ENCODE data around the gene ODAD3. TPM values are rescaled to one million over a fixed set of nuclear protein-coding genes. Genes with fewer than 3 reads are reported as not detected.

ODAD3 gene
- total RNA-seq, 4 donors from 2014 or later, result 0.44 to 1.1 (median 0.94) TPM; not detected in 1

- no peak overlapping the region for H3K4me3 ChIP-seq (ENCODE audit: low read depth, poor library complexity, severe bottlenecking)
- intact Hi-C loops (cut with DNase I; ENCODE audit: low total_unique reads), result no loop called here
- TF ChIP-seq CTCF (IDR thresholded peaks at IDR 0.05) (no peak), POLR2A (IDR thresholded peaks at IDR 0.05) (no peak)
- WGBS, 2 donors, result 51 to 58% methylated on average over 4 to 5 of the region's 8 CpGs
- DNase-seq (ENCODE audit: low spot score in 2 of 2), result peak in 1 of 2 donors; percentile 90
Observed at GRCh38 chr19:11378319-11379189, 56.4 kb downstream of the ODAD3 start.

DNA sequence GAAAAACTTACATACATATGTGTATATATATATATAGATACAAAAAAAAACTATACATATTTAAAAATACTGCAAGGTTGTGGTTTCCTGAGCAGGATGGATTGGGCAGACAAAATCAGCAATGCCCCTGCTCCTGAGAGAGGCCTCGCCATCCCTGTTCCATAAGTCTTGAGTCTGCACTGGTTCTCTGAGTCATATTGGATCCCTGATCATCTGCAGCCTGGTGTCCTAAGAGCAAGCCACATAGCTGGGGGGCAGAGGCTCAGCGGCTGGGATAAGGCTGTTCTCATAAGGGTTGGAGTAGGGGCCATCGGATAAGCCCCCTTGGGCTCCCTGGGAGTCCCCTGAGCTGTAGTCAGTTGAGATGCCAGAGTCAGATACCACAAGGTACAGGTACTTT is 57.2 kb downstream of the ODAD3 start:
- intact Hi-C loops (cut with DNase I; ENCODE audit: low total_unique reads), result no loop called here
- no peak for DNase-seq (ENCODE audit: low spot score in 2 of 2)
- H3K4me3 ChIP-seq (ENCODE audit: low read depth, poor library complexity, severe bottlenecking), result no peak overlapping the region
- WGBS, 2 donors, result 75 to 91% methylated on average over 3 of the region's 3 CpGs
- TF ChIP-seq CTCF (IDR thresholded peaks at IDR 0.05) (no peak), POLR2A (IDR thresholded peaks at IDR 0.05) (no peak)

DNA sequence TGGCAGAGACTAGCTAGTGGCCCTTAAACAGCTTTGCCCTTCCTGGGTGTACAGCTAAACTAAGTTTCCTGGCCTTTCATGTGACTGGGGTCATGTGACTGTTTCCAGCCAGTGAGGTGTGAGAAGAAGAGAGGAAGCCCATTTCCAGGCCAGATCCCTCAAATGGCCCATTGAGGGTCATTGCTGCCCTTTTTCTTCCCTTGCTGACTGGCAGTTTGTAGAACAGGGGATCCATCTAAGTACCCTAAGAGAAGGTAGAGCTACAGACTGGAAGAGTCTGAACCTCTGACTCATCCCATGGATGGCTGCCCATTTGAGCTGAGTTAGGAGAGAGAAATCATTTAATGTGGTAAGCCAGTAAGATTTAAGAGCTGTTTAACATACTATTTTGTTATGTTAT is 57.7 kb downstream of the ODAD3 start:
- H3K4me3 ChIP-seq (ENCODE audit: low read depth, poor library complexity, severe bottlenecking), result no peak overlapping the region
- TF ChIP-seq POLR2A (IDR thresholded peaks at IDR 0.05) (no peak), CTCF (IDR thresholded peaks at IDR 0.05) (no peak)
- peak in 1 of 2 donors; percentile 44 for DNase-seq (ENCODE audit: low spot score in 2 of 2)
- intact Hi-C loops (cut with DNase I; ENCODE audit: low total_unique reads), result no loop called here

DNA sequence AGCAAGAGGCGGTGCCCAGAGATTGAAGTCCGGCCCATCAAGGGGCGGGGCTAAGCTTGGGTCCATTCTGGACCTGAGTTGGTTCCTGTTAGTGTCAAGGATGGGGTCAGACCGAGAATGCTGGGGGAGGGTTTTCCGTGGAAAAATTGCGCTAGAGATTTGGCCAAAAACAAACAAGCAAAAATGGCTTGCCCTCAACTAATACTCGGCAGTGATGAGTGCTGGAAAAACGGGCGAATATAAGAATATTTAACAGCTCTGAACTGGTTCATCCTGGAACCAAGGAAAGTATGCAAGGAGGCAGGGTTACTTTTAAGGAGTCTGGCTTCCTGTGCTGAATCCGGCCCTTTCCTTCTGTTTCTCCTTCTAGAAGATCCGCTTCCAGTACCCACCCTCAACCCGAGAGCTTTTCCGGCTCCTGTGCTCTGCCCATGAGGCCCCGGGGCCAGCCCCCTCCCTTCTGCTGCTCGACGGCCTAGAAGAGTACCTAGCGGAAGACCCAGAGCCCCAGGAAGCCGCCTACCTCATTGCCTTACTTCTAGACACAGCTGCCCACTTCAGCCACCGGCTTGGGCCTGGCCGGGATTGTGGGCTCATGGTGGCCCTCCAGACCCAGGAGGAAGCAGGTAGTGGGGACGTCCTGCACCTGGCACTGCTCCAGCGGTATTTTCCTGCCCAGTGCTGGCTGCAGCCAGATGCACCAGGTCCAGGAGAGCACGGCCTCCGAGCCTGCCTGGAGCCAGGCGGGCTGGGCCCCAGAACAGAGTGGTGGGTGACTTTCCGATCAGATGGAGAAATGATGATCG is 59.6 kb downstream of the ODAD3 start:
- no peak for TF ChIP-seq POLR2A (IDR thresholded peaks at IDR 0.05)
- TF ChIP-seq CTCF (IDR thresholded peaks at IDR 0.05), result no peak
- 11 to 14% methylated on average over 25 to 27 of the region's 27 CpGs for WGBS, 2 donors
- peak; percentile 48 to 91 for DNase-seq (ENCODE audit: low spot score in 2 of 2)
- intact Hi-C loops (cut with DNase I; ENCODE audit: low total_unique reads), result no loop called here
- H3K4me3 ChIP-seq (ENCODE audit: low read depth, poor library complexity, severe bottlenecking), result peak overlapping the region; percentile 19

GRCh38 chr19:11374433-11375142 is 60.3 kb downstream of the ODAD3 start, which contains the start of gene SWSAP1:
SWSAP1 (plus strand) TSS chr19:11374666; CDS start chr19:11374681, 15 bp downstream.
- WGBS, 2 donors, result 0 to 1% methylated on average over 41 to 44 of the region's 44 CpGs
- intact Hi-C loops (cut with DNase I; ENCODE audit: low total_unique reads), result no loop called here
- H3K4me3 ChIP-seq (ENCODE audit: low read depth, poor library complexity, severe bottlenecking), result peak within 1 kb of the TSS; percentile 54
- peak; percentile 99 to 100 for DNase-seq (ENCODE audit: low spot score in 2 of 2)
- TF ChIP-seq POLR2A (IDR thresholded peaks at IDR 0.05), result no peak
- no peak for TF ChIP-seq CTCF (IDR thresholded peaks at IDR 0.05)

Data from lower leg skin (tissue), 4 donors.